Endothelial cell of umbilical vein (primary cell): ENCODE results near the gene MYF6. TPM values are rescaled to one million over a fixed set of nuclear protein-coding genes. Genes with fewer than 3 reads are reported as not detected.

Experiments
- BruUV-seq: library from RNA; stranded (reverse); fragments of 400-500 nt; replicated peaks from 2 replicates; lab custom pipeline; 2021; lab: Mats Ljungman, UMichigan
- CTCF ChIA-PET: fragments of 300-600, 350-600 bp; sonication (Branson Sonifier 250); formaldehyde crosslinking; loops from one replicate; lab custom pipeline; 2021; ENCODE audit warnings: antibody characterized with exemption, inconsistent platforms; lab: Charles Lee
- POLR2A ChIA-PET: fragments of 300-600, 350-600 bp; sonication (Branson Sonifier 250); formaldehyde crosslinking; loops from one replicate; lab custom pipeline; 2021; ENCODE audit warnings: antibody characterized with exemption, inconsistent platforms; lab: Charles Lee
- DNase-seq: peaks from one replicate; pipeline ENCODE4 v3.0.0-alpha.2; 2011; ENCODE audit warnings: low read depth, low spot score
- FAIRE-seq: peaks from 2 replicates; lab custom pipeline; 2011; peaks lifted over from hg19 to GRCh38; lab: Jason Lieb, UNC
- H2AFZ ChIP-seq: 2 replicates; pipeline ENCODE4 v1.6.0; 2012; ENCODE audit warnings: low read depth, low read length, control low read depth, inconsistent platforms
- H3K27ac ChIP-seq: 2 replicates; pipeline ENCODE4 v1.5.1; 2011; ENCODE audit warnings: low read depth, mild to moderate bottlenecking, control low read depth, low read length, moderate library complexity; ENCODE audit not compliant: insufficient read depth
- H3K27me3 ChIP-seq, 2 experiments: 2 replicates each; pipeline versions ENCODE4 v1.6.0 to v1.6.1; 2011; ENCODE audit warnings: low read length in 2 of 2, mixed read lengths in 1 of 2; ENCODE audit not compliant: control insufficient read depth in 2 of 2, insufficient read depth in 2 of 2
- H3K36me3 ChIP-seq, 2 experiments: 2 replicates in 1 of 2; 3 replicates in 1 of 2; pipeline ENCODE4 v1.5.1; 2011; ENCODE audit warnings: low read length in 2 of 2, mild to moderate bottlenecking in 1 of 2, moderate library complexity in 1 of 2; ENCODE audit not compliant: control insufficient read depth in 2 of 2, insufficient read depth in 2 of 2; ENCODE audit errors: extremely low read depth in 1 of 2
- H3K4me1 ChIP-seq: 3 replicates; pipeline ENCODE4 v1.5.1; 2011; ENCODE audit warnings: mild to moderate bottlenecking, low read length; ENCODE audit not compliant: control insufficient read depth, insufficient read depth; ENCODE audit errors: extremely low read depth
- H3K4me2 ChIP-seq: 2 replicates; pipeline ENCODE4 v1.6.1; 2011; ENCODE audit warnings: low read length, control low read depth, mixed read lengths; ENCODE audit not compliant: insufficient read depth
- H3K4me3 ChIP-seq, 3 experiments: fragments of 200-600 bp in 1 of 3; sonication (generic), shearing (Covaris generic) in 1 of 3; replicated peaks in 1 of 3; 2 replicates each; pipeline ENCODE4 v1.5.1; 2011 to 2016; ENCODE audit warnings: control low read depth in 3 of 3, low read length in 3 of 3, mild to moderate bottlenecking in 2 of 3, inconsistent platforms in 1 of 3, low read depth in 1 of 3, moderate library complexity in 1 of 3; ENCODE audit not compliant: insufficient read depth in 1 of 3
- H3K79me2 ChIP-seq: 2 replicates; pipeline ENCODE4 v1.6.0; 2012; ENCODE audit warnings: low read length, inconsistent platforms; ENCODE audit not compliant: control insufficient read depth, insufficient read depth
- H3K9ac ChIP-seq: replicated peaks from 2 replicates; pipeline ENCODE3; 2011; ENCODE audit warnings: low read length, control low read depth; ENCODE audit not compliant: insufficient read depth; ENCODE audit errors: extremely low read depth
- H3K9me1 ChIP-seq: replicated peaks from 3 replicates; pipeline ENCODE4 v1.6.0; 2011; ENCODE audit warnings: mild to moderate bottlenecking, low read length; ENCODE audit not compliant: control insufficient read depth, insufficient read depth; ENCODE audit errors: extremely low read depth
- H3K9me3 ChIP-seq: replicated peaks from 2 replicates; pipeline ENCODE4 v1.5.1; 2012; ENCODE audit warnings: low read length, inconsistent platforms; ENCODE audit not compliant: control insufficient read depth, insufficient read depth
- H4K20me1 ChIP-seq: replicated peaks from 2 replicates; pipeline ENCODE3; 2011; ENCODE audit warnings: mild to moderate bottlenecking, low read length; ENCODE audit not compliant: control insufficient read depth, insufficient read depth; ENCODE audit errors: extremely low read depth
- EZH2 ChIP-seq: IDR thresholded peaks from 2 replicates; pipeline ENCODE4 v1.6.1; 2012; ENCODE audit warnings: borderline replicate concordance, low read depth, mild to moderate bottlenecking, moderate library complexity, low read length, inconsistent platforms; ENCODE audit not compliant: severe bottlenecking
- FOS ChIP-seq: IDR thresholded peaks from 2 replicates; pipeline ENCODE4 v1.6.1; 2011; ENCODE audit warnings: mild to moderate bottlenecking, low read length, moderate library complexity, borderline replicate concordance; ENCODE audit not compliant: insufficient read depth
- GATA2 ChIP-seq: IDR thresholded peaks from 2 replicates; pipeline ENCODE4 v1.7.0; 2011; ENCODE audit warnings: low read depth, mild to moderate bottlenecking, moderate library complexity, mixed read lengths, low read length; ENCODE audit not compliant: insufficient read length, insufficient read depth
- JUN ChIP-seq: IDR thresholded peaks from 2 replicates; pipeline ENCODE4 v1.6.1; 2011; ENCODE audit warnings: borderline replicate concordance, low read depth; ENCODE audit not compliant: insufficient read length, insufficient read depth
- MYC ChIP-seq: IDR thresholded peaks from one replicate; pipeline ENCODE4 v1.6.1; 2011; ENCODE audit warnings: mild to moderate bottlenecking, low read depth, low read length
- POLR2A ChIP-seq: IDR thresholded peaks from 2 replicates; pipeline ENCODE4 v1.6.1; 2012; ENCODE audit warnings: low read depth, mild to moderate bottlenecking, control low read depth, low read length
- POLR2AphosphoS5 ChIP-seq: IDR thresholded peaks from 2 replicates; pipeline ENCODE4 v1.6.1; 2012; ENCODE audit warnings: low read depth, mild to moderate bottlenecking, control low read depth, low read length, moderate library complexity; ENCODE audit not compliant: insufficient read depth
- dilution Hi-C: fragments of 300-500 bp; cut with MboI; formaldehyde crosslinking; loops from one replicate; pipeline ENCODE4 v1.15.0; 2019; ENCODE audit warnings: low sequenced_read_pairs; ENCODE audit not compliant: extremely low pct_ligation_motif_present
- intact Hi-C: fragments of 100-400 bp; cut with micrococcal nuclease; formaldehyde crosslinking; loops from one replicate; pipeline ENCODE4 v1.10.0; 2022
- polyA plus RNA-seq, 4 experiments: library from polyadenylated mRNA; depleted of rRNA in 3 of 4; stranded (reverse) in 3 of 4; unstranded in 1 of 4; fragments of >200 nt; gene quantifications; 2 replicates each; pipeline versions ENCODE4 v1.2.1 to v1.2.3, GENCODE V29; 2011 to 2012; ENCODE audit warnings: missing spikeins in 1 of 4
- total RNA-seq: library from RNA; stranded (reverse); gene quantifications from 2 replicates; pipeline ENCODE4 v1.2.3, GENCODE V29; 2021
- TF ChIP-seq, protein P1 (sequence below): IDR thresholded peaks from 2 replicates; pipeline ENCODE4 v1.6.1; 2011; ENCODE audit not compliant: insufficient read depth, insufficient read length
- TF ChIP-seq, protein P2 (sequence below), 2 donors: IDR thresholded peaks; 1 replicate in 1 of 2; 2 replicates in 1 of 2; pipeline ENCODE4 v1.5.1; 2011; ENCODE audit warnings: low read length in 2 of 2, mild to moderate bottlenecking in 2 of 2, moderate library complexity in 2 of 2, control low read depth in 1 of 2, inconsistent platforms in 1 of 2, low read depth in 1 of 2; ENCODE audit not compliant: insufficient read depth in 1 of 2; ENCODE audit errors: extremely low read depth in 1 of 2

Gene MYF6
- total and polyA plus RNA-seq, 2 donors (not counting 3 experiments of a cell fraction or from before 2014, with no cell fraction given) = not detected

DNA sequence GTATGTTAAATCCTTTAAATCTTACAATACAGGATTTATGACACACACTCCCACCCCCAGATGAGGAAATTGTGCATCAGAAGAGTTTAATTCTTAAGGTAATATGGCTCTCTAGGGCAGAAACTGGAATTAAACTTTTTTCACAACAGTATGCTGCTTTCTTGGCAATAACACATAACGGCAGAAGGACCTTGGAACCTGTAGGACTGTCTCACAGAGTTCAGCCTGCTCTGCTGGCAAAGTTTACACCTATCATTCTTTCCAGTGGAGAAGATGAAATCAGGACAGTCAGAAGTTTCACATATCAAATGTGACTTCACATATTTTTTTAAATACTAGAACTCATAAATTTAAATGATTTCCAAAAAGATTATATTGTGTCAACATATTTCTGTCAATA is 30.6 kb upstream of the MYF6 start:
- dilution Hi-C loops (no loop called here), intact Hi-C loops (no loop called here)
- no peak overlapping the region for H3K4me3 ChIP-seq
- CTCF ChIA-PET = no interaction called here
- H2AFZ ChIP-seq = no peak overlapping the region
- no peak overlapping the region for H3K27ac ChIP-seq
- no peaks in the 10 kb centered on the region for H3K79me2 ChIP-seq
- no peaks in the 10 kb centered on the region for H3K27me3 ChIP-seq
- no peaks in the 10 kb centered on the region for H4K20me1 ChIP-seq
- POLR2A ChIA-PET = no interaction called here
- TF ChIP-seq JUN (no peak), POLR2AphosphoS5 (no peak), EZH2 (no peak), MYC (no peak), GATA2 (no peak), FOS (no peak), POLR2A (no peak)
- TF ChIP-seq, protein P1, sequence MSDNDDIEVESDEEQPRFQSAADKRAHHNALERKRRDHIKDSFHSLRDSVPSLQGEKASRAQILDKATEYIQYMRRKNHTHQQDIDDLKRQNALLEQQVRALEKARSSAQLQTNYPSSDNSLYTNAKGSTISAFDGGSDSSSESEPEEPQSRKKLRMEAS = no peak
- TF ChIP-seq, protein P2, sequence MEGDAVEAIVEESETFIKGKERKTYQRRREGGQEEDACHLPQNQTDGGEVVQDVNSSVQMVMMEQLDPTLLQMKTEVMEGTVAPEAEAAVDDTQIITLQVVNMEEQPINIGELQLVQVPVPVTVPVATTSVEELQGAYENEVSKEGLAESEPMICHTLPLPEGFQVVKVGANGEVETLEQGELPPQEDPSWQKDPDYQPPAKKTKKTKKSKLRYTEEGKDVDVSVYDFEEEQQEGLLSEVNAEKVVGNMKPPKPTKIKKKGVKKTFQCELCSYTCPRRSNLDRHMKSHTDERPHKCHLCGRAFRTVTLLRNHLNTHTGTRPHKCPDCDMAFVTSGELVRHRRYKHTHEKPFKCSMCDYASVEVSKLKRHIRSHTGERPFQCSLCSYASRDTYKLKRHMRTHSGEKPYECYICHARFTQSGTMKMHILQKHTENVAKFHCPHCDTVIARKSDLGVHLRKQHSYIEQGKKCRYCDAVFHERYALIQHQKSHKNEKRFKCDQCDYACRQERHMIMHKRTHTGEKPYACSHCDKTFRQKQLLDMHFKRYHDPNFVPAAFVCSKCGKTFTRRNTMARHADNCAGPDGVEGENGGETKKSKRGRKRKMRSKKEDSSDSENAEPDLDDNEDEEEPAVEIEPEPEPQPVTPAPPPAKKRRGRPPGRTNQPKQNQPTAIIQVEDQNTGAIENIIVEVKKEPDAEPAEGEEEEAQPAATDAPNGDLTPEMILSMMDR (IDR thresholded peaks at IDR 0.05; ENCODE audit: extremely low read depth in 1 of 2, insufficient read depth in 1 of 2, low read depth in 1 of 2, low read length in 2 of 2) = no peak
- no peaks in the 10 kb centered on the region for H3K36me3 ChIP-seq
- no TSS peak for BruUV-seq
- no peaks in the 10 kb centered on the region for H3K4me1 ChIP-seq
- H3K4me2 ChIP-seq = no peak overlapping the region
- no peak for FAIRE-seq
- no peaks in the 10 kb centered on the region for H3K9me1 ChIP-seq
- DNase-seq = no peak
- no peak overlapping the region for H3K9ac ChIP-seq
- H3K9me3 ChIP-seq = no peaks in the 10 kb centered on the region
